ENCODE measurements around the gene ARPC1B.

DNA sequence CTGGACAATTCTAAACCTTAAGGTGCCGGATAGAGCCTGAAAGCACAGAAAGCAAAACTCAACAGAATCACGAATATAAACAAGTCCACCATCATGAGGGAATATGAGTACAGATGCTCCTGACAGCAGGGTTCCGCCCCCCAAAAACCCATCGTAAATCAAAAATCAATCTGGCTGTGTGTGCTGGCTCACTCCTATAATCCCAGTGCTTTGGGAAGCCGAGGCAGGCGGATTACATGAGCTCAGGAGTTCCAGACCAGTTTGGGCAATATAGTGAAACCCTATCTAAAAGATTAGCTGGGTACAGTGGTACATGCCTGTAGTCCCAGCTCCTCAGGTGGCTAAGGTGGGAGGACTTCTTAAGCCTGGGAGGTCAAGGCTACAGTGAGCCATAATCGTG lies 46.5 kb downstream of the ARPC1B start:
- no peak for TF ChIP-seq TAF1 (IDR thresholded peaks at IDR 0.05; ENCODE audit: low read depth, low read length)
- no peak for TF ChIP-seq POLR2A (IDR thresholded peaks at IDR 0.05; ENCODE audit: low read depth, low read length)
- TF ChIP-seq SPI1 (IDR thresholded peaks at IDR 0.05; ENCODE audit: low read depth, low read length) = no peak
- no peak for TF ChIP-seq POLR2AphosphoS5 (IDR thresholded peaks at IDR 0.05; ENCODE audit: low read depth, low read length)
- no peak for TF ChIP-seq POU2F2 (IDR thresholded peaks at IDR 0.05; ENCODE audit: low read depth, low read length)
- no peak for TF ChIP-seq PAX5 (IDR thresholded peaks at IDR 0.05; ENCODE audit: insufficient read depth, low read length, severe bottlenecking)

All from GM12891 (cell line).